DND-41 (cell line): Measurements from ENCODE around the gene LARP1.
"Not testable (repeated sequence)": the region's sequence is repeated elsewhere in the genome, so short reads cannot be mapped to it uniquely, and the experiment has no call there.

ENCODE experiments used
- ATAC-seq: fragments of 200-7000 bp; cut with Tn5 transposase; 3 replicates; pipeline ENCODE4 v1.9.1; 2021; ENCODE audit warnings: low read depth; ENCODE audit not compliant: insufficient read depth
- DNase-seq: peaks from one replicate; pipeline ENCODE4 v3.0.0-alpha.2; 2020
- H2AFZ ChIP-seq: 2 replicates; pipeline ENCODE4 v1.6.0; 2012; ENCODE audit warnings: low read depth, low read length
- H3K27ac ChIP-seq: 2 replicates; pipeline ENCODE4 v1.5.1; 2012; ENCODE audit warnings: low read length, inconsistent platforms
- H3K27me3 ChIP-seq: fragments of 200-600 bp; sonication (generic); 2 replicates; pipeline ENCODE4 v1.6.0; 2012; ENCODE audit warnings: low read length, mild to moderate bottlenecking, inconsistent platforms; ENCODE audit not compliant: insufficient read depth, poor library complexity
- H3K36me3 ChIP-seq: 2 replicates; pipeline ENCODE4 v1.5.1; 2012; ENCODE audit warnings: low read length, inconsistent platforms; ENCODE audit not compliant: insufficient read depth
- H3K4me1 ChIP-seq: 2 replicates; pipeline ENCODE4 v1.5.1; 2012; ENCODE audit warnings: mild to moderate bottlenecking, low read length; ENCODE audit not compliant: insufficient read depth
- H3K4me2 ChIP-seq: 2 replicates; pipeline ENCODE4 v1.6.0; 2012; ENCODE audit warnings: mild to moderate bottlenecking, moderate library complexity, low read length, inconsistent platforms; ENCODE audit not compliant: insufficient read depth
- H3K4me3 ChIP-seq, 2 experiments: fragments of 200-600 bp in 1 of 2; shearing (Covaris generic) in 1 of 2; 2 replicates each; pipeline ENCODE4 v1.5.1; 2012 to 2016; ENCODE audit warnings: inconsistent platforms in 2 of 2, low read length in 2 of 2, mild to moderate bottlenecking in 2 of 2, low read depth in 1 of 2, moderate library complexity in 1 of 2
- H3K79me2 ChIP-seq: 2 replicates; pipeline ENCODE4 v1.6.0; 2012; ENCODE audit warnings: low read length, inconsistent platforms; ENCODE audit not compliant: insufficient read depth
- H3K9ac ChIP-seq: 2 replicates; pipeline ENCODE4 v1.6.0; 2012; ENCODE audit warnings: low read depth, mild to moderate bottlenecking, inconsistent platforms, low read length, moderate library complexity
- H3K9me3 ChIP-seq: 2 replicates; pipeline ENCODE4 v1.5.1; 2012; ENCODE audit warnings: low read length, moderate library complexity, mild to moderate bottlenecking, inconsistent platforms; ENCODE audit not compliant: insufficient read depth, severe bottlenecking
- H4K20me1 ChIP-seq: 2 replicates; pipeline ENCODE4 v1.6.0; 2012; ENCODE audit warnings: low read length; ENCODE audit not compliant: insufficient read depth
- CTCF ChIP-seq: IDR thresholded peaks from 2 replicates; pipeline ENCODE4 v1.5.1; 2012; ENCODE audit warnings: borderline replicate concordance, low read length, moderate library complexity, mild to moderate bottlenecking; ENCODE audit not compliant: poor library complexity, severe bottlenecking; ENCODE audit errors: extremely low read depth
- EZH2 ChIP-seq: IDR thresholded peaks from 3 replicates; pipeline ENCODE4 v1.6.1; 2012; ENCODE audit warnings: borderline replicate concordance, low read depth, mild to moderate bottlenecking, moderate library complexity, low read length, inconsistent platforms; ENCODE audit not compliant: severe bottlenecking

Gene LARP1

GRCh38 chr5:154820383-154820782 lies 65.2 kb downstream of the LARP1 start:
- DNase-seq, result no peak
- Histone ChIP-seq H3K4me2 (no peak overlapping the region), H3K79me2 (no peaks in the 10 kb centered on the region), H2AFZ (no peak overlapping the region), H4K20me1 (peaks cover 23% of the 10 kb centered on the region), H3K4me3 (no peak overlapping the region), H3K4me1 (no peaks in the 10 kb centered on the region), H3K9ac (no peak overlapping the region), H3K9me3 (no peaks in the 10 kb centered on the region), H3K36me3 (peaks cover 82% of the 10 kb centered on the region), H3K27me3 (no peaks in the 10 kb centered on the region), H3K27ac (no peak overlapping the region)
- ATAC-seq, result no peak
- TF ChIP-seq EZH2 (no peak), CTCF (no peak)

- peaks cover 13% of the 10 kb centered on the region for H4K20me1 ChIP-seq
- peaks cover 57% of the 10 kb centered on the region for H3K36me3 ChIP-seq
- not testable (repeated sequence) for H3K9ac ChIP-seq, H3K4me3 ChIP-seq, H3K4me2 ChIP-seq, H3K79me2 ChIP-seq, H3K27ac ChIP-seq, DNase-seq, ATAC-seq, H3K27me3 ChIP-seq, H3K9me3 ChIP-seq, H3K4me1 ChIP-seq, H2AFZ ChIP-seq
Observed at GRCh38 chr5:154822896-154823295, 67.7 kb downstream of the LARP1 start.

GRCh38 chr5:154823605-154824004 lies 68.4 kb downstream of the LARP1 start:
- Histone ChIP-seq H4K20me1 (peaks cover 13% of the 10 kb centered on the region), H3K4me3 (no peak overlapping the region), H3K4me1 (no peaks in the 10 kb centered on the region), H3K4me2 (no peak overlapping the region), H3K9ac (no peak overlapping the region), H3K27me3 (no peaks in the 10 kb centered on the region), H2AFZ (no peak overlapping the region), H3K79me2 (no peaks in the 10 kb centered on the region), H3K27ac (no peak overlapping the region), H3K36me3 (peaks cover 50% of the 10 kb centered on the region), H3K9me3 (no peaks in the 10 kb centered on the region)
- DNase-seq, result no peak
- no peak for ATAC-seq
- TF ChIP-seq EZH2 (no peak), CTCF (no peak)

- H3K4me3 ChIP-seq, result no peak overlapping the region
- ATAC-seq (no peak), DNase-seq (no peak)
- H3K27ac ChIP-seq, result no peak overlapping the region
- H3K4me2 ChIP-seq, result no peak overlapping the region
- H3K27me3 ChIP-seq, result no peaks in the 10 kb centered on the region
- peaks cover 47% of the 10 kb centered on the region for H3K36me3 ChIP-seq
- H2AFZ ChIP-seq, result no peak overlapping the region
- TF ChIP-seq CTCF (no peak), EZH2 (no peak)
- no peaks in the 10 kb centered on the region for H3K4me1 ChIP-seq
- no peak overlapping the region for H3K9ac ChIP-seq
- no peaks in the 10 kb centered on the region for H3K9me3 ChIP-seq
- no peaks in the 10 kb centered on the region for H3K79me2 ChIP-seq
- H4K20me1 ChIP-seq, result peaks cover 10% of the 10 kb centered on the region
Observed at GRCh38 chr5:154824070-154824469, 68.9 kb downstream of the LARP1 start.
